ENCODE results near the gene GCHFR.

Gene GCHFR

DNA sequence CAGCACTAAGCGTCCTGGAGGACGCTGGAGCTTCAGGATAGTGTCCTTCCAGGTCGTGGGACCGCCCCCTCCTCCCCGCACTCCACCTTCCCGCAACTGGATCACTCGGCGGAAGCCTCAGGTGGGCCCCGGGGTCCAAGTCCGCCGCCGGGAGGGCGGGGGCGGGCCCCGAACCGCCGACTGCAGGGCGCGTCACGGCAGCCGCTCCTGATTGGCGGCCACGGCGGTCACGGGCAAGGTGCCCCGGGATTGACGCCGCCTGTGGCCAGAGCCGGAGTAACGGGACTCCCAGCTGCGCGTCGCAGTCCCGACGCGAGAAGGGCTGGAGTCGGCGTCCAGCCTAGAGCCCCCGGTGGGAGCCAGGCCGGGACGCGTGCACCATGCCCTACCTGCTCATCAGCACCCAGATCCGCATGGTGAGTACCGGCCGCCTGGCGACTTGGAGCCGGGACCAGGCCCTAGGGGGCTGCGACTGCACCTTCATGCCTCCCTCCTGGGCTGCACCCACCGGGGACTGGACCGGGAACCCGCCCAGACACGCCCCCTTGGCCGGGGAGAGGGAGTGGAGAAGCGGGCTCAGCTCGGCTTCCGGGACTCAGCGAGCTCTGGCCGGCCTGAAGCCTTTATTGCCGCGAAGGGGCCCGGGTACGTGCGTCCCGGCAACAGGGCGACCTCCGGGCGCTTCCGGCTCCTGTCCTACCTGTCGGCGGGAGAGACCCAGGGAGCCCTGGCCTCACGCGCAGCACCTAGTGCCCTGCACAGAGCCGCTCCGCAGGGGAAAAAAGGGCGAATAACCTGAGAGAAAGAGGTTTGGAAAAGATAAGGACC, at the start of gene GCHFR:
TSS of gene GCHFR (plus strand) at position 268 of the 828 bp plus-strand sequence. CDS start at position 381, 113 bp downstream.
- DNase-seq, result peak; percentile 40

DNA sequence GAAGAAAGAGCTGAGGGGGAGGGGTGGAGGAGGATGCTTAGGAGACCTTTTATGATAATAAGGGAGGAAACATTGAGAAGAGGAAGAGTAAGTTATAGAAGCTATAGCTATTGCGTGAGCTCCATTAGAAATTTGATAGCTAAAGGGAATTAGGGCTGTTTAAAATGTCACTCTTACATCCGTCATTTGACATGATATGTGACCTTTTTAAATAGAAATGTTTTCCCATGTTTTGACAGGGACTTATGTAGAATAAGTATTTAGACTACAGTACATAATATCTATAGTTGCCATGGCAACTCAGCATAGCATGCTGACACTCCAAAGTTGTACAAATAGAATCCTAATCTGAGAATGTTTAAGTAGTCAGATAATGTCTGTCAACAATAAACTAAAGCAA, 49.7 kb upstream of the GCHFR start:
- no peak for DNase-seq

DNA sequence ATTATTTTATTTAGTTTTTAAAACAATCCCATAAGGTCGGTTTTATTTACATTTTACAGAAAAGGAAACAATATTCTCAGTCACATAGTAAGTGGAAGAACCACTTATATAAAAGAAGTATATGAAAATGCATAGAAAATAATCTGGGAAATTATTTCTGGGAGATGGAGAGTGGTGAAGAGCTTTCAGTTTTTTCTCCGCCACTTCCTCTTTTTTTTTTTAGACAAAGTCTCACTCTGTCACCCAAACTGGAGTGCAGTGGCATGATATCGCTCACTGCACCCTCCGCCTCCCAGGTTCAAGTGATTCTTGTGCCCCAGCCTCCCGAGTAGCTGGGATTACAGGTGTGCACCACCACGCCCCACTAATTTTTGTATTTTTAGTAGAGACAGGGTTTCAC, 47.7 kb upstream of the GCHFR start:
- DNase-seq, result no peak

DNA sequence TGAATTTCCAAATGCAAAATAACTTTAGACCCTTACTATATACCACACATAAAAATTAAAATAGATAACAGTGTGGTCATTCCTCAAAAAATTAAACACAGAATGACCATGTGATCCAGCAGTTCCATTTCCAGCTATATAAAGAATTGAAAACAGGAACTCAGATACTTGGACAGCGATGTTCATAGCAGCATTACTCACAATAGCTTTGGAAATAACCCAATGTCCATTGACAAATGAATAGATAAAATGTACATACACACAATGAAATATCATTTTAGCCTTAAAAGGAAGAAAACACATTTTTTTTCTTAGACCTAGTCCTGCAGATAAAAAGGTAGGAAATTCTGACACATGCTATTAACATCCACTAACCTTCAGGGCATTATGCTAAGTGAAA, 42.2 kb upstream of the GCHFR start:
- no peak for DNase-seq

DNA sequence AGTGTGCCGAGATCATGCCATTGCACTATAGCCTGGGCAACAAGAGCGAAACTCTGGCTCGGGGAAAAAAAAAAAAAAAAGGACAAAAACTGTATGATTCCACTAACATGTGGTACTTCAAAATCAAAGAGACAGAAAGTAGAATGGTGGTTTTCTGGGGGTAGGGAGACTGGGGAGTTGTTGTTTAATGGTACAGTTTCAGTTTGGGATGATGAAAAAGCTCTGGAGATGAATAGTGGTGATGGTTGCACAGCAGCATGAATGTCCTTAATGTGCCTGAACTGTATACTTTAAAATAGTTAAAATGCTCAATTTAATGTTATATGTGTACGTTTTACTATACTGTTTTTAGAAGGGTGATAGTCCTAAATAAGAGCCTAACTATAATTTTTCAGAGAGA, 41.5 kb upstream of the GCHFR start:
- DNase-seq, result no peak

DNA sequence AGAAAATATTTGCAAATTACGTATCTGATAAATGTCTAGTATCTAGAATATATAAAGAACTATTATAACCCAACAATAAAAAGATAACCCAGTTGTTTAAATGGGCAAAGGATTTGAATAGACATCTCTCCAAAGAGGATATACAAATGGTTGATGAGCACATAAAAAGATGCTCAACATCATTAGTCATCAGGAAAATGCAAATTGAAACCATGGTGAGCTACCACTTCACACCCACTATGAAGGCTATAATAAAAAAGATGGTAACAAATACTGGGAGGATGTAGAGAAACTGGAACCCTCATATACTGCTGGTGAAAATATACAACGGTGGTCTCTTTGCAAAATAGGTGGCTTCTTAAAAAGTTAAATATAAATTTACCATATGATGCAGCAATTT, 40.9 kb upstream of the GCHFR start:
- no peak for DNase-seq

DNA sequence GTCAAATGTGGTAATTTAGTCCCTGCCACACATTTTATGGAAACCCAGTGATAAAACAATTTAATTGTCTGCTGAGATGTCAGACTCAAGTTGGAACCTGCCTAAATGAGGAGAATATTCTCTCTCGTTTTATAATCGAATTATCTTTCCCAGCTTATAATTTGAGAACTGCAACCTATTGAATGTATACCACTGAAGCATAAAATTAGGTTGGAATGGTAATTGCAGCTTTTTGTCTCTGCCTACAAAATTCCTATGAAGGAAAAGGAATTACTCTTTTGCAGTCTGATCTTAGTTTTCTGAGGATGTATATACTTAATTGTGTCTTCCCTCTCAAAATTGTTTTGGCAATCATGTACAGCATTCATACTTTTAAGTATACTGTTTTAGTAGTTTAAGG, 39.9 kb upstream of the GCHFR start:
- DNase-seq, result no peak

DNA sequence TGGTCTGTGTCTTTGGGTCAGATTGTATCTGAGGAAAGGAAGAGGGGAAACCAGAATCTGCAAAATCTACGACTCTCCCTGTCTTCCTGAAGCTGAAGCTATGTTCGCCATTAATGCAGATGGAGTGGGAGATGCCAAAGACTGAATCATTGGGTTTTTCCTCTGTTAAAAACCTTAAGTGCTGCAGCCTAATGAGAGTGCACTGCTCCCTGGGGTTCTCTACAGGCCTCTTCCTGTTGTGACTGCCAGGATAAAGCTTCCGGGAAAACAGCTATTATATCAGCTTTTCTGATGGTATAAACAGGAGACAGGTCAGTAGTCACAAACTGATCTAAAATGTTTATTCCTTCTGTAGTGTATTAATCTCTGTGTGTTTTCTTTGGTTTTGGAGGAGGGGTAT, 32.8 kb upstream of the GCHFR start:
- DNase-seq, result no peak

DNA sequence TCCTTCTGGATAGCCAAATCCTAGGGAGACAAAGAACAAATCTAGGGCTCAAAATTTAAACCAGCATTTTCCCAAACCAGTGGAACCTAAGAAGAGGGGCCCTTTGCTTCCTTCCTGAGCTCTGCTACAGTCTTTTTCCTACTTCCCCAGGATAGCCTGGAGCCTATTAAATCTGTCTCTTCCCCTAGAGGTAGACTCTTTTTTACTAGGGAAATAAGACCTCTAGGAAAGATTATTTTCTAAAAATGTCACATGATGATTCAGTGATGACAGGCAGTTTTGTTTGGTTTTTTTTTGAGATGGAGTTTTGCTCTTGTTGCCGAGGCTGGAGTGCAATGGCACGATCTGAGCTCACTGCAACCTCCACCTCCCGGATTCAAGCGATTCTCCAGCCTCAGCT, 27.3 kb upstream of the GCHFR start:
- DNase-seq, result no peak

DNA sequence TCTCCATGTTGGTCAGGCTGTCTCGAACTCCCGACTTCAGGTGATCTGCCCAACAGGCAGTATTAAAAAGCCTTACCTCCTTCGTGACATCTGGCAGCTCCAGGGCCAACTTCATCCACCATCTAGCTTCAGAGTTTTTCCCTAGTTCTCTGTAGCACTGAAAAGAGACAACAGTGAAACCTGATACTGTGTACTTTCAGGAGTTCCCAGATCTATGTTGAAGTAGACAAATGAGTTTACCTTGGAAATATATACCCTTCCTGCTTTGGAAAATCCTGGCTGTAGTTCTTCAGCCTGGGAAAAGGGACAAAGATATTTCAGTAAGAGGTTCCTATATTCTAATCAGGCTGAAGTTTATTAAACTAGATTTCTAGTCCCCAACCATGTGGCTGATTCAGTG, 26.8 kb upstream of the GCHFR start:
- peak; percentile 12 for DNase-seq

DNA sequence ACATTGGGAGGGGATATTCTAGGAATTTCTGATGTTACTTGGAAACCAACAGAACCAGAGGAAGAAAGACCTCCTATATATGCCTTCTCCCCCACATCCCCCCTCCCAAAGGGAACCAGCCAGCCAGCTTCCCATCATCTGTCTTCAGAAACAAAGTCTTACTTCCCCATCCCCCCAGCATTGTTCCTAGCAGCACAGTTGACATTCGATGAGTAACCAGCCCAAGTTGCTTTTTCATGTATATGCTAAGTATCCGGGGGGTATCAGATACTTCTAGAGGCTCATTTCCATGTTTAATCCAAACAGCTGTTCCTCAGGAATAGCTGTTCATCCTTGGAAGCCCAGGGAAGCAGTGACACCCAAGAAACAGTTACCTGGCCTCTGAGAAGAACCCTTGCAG, 24.8 kb upstream of the GCHFR start:
- no peak for DNase-seq

DNA sequence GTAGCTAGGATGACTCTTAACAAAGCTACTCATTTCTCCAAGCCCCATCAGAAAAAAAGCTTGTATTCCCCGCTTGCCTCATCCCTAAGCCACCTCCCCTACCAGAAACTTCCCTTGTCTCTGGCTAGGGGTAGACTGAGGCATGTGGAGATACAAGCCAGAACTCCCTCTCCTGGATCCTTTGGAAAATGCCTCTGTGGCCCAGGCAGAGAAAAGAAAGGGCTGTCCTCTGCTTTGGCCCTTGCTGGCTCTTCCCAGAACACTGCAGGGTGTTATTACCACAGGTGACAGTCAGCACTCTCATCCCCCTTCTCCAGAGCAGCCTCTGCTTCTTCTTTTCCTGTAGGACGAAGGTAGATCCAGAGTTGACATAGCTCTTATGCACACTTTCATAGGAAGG, 24.0 kb upstream of the GCHFR start:
- no peak for DNase-seq

DNA sequence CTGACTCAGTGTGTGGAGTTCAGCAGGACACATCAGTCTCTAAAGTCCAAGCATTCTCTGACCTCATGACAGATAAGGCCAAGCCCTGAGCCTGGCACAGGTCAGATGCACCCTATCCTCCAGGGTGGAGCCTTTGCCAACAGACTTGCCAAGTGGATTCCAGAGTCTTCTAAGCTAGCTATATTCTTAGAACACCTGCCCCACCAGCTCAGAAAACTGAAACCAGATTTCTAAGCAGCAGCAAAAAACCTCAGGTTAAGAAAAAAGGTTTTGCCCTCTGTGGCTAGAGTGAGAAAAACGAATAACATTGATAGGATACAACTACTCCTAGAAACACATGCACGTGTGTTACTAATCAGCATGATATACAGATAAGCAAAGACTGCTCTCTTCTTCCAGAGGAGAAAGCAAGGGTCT, 20.4 kb upstream of the GCHFR start:
- DNase-seq, result no peak

DNA sequence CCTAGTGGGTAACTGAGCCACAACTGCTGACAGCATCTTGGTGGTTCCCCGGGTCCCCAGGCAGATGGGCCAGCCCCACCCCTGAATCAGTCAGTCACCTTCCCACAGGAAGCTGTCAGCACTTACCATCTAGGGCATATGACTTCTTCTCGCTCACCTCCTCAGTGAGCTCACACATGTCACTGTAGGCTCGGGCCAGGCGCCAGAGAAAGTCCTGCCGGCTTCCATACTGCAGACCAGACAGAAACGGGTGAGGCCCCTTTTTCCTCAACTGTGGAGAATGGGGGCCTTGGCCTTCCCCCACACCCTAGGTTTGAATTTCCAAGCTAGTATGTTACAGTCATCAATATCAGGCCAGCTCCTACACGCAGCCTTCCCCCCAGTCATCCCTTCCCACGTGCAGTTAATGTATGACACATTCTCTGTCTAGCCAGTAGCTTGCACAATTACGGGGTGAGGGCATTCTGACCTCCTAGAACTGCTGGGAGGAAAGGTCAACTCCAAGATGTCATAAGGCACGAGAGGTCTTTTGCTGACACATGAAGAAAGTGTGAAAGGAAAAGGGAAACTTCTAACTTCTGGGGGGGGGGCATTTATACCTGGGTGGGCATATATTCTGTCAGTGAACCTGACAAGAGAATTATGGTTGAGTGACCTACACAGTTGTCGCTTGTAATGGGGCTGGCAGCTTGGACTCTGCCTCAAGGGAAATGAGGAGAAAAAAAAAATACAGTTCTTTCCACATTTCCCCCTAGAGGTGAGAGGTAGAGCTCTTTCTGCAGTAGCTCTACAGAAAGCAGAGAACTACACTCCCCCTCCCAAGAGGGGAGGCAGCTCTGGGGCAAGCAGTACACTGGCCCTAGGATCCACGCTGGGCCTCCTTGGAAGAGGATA, 19.7 kb upstream of the GCHFR start:
- no peak for DNase-seq

DNA sequence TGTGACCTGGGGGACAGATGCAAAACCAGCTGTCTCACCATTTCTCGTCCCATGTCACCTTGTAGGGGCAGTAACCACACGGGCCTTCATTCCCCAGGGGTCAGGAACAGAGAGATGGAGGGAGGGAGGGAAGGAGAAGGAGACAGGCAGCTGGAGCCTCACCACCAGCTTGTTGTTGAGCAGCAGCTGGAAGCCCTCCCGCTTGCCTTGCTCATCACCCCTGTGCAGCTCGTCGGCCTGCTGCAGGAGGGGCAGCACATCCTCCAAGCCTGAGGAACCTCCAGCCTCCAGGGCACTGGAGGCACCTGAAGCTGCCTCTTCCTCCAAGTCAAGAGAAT, 19.1 kb upstream of the GCHFR start:
- DNase-seq, result no peak

DNA sequence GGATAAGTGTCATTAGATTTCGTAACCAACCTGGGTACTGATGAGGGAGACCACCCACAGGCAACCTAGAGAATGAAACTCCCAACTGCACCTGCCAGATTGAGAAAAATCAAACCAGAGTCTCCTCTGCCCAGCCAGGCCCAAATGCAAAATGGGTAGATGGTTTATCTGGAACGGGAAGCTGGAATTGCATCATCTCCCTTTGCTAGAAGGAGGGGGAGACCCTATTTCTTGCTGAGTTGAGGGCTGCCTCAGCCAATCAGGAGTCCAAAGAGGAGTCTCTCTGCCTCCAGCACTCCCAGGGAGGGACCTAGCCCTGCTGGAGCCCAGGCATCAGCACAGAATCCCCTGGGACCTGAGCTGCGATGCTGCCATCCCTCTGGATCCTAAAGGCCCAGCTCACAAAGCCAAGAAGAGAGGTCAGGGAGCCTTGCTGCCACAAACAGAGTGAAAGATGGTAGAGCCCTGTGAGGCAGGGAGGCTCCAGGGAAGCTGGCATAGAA, 16.9 kb upstream of the GCHFR start:
- DNase-seq, result no peak

DNA sequence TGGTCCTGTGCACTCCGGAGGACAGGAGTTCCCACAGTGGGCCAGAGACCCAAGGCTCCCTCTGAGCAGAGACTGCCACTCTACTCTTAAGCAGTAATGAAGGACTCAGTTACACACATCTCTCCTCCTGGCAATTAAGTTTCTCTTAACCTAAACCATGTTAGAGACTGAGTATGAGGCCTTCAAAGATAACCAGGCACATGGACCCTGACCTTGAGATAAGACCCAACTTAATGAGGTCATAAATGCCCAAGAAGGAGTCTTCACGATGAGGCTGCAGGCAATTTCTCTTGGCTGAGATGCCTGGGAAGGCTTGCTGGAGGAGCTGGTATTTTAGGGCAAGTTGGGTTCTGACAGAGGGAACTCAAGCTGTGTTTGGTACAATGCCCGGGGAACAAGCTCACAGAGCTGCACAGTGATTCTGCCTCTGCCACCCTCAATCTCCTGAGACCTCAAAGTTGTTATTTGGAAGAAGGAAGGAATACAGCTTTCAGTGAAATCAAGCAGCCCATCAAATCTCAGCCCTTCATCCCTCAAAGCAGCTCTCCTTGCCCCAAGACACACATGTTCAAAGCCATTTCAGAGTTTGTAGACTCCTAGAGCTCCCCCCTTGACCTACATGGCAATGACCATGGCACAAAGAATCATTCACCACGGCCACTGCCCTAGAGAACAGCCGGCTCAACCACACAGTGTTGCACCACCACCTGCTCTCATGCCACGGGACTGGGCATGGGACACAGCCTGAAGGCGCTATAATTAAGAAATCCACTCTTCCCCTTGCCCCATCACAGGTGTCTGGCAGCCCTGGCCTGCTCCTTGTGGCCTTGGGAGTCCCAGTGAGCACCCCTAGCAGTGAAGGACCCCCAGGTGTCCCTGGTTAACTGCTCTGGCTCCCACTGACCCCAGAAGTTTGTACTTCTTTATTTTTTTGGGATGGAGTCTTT, 15.9 kb upstream of the GCHFR start:
- no peak for DNase-seq

DNA sequence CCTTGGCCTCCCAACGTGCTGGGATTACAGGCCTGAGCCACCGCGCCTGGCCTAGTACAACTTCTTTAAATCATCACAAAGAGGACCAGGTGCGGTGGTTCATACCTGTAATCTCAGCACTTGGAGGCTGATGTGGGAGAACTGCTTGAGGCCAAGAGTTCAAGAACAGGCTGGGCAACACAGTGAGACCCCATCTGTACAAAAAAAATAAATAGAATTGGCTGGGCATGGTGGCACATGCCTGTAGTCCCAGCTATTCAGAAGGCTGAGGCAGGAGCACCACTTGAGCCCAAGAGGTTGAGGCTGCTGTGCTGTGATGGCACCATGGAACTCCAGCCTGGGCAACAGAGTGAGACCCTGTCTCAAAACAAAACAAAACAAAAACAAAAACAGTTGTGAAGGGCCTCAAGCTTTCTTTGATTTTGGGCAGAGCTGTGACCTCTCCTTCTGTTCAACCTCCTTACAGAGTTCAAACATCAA, 14.7 kb upstream of the GCHFR start:
- DNase-seq, result no peak

DNA sequence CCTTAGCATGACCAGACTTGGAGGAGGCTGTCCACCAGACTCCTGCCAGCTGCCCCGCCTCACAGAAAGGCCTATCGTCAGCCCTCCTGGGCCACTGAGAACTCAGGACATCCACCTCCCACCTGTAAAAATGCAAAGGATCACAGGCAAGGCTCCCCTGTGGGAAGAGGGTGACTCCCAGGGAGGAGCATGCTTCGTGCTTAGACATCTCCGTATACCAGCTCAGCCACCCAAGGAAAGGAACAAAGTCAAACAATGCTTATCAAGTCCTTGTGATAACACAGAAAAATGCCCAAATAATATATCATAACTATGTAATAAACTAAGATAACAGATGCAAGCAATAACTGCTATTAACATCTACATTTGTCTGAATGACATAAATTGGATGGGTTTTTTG, 13.0 kb upstream of the GCHFR start:
- DNase-seq, result no peak

DNA sequence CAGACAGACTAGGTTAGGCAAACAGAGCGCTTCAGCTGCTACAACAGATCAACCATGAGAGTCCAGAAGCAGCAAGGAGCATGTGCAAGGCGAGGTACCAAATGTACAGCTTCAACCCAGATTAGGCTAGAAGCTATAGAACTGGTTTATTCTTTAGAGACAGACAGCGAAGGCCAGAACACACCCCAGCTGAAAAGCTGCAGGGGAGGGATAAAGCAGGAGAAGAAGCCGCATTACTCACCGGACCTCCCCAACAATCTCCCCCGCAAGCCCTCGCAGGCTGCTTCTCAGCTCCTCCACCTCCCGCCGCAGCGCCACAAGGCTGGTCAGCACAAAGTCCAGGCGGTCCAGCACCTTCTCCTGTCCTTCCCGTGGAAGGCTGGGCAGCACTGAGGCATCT, 12.1 kb upstream of the GCHFR start:
- no peak for DNase-seq

DNA sequence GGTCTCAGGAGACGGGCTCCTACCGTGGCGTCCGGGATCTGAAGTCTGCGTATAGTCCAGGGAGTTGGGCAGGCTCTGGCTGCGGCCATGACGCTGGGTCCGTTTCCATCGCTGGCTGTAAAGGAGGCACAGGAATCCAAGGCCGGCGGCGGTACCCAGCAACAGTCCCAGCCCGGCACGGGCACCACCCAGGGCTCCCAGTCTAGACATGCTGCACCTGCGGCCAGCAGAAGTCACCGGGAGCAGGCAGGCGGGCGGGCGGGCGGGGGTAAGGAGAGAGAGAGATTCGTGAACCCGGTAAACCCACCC, 9.3 kb upstream of the GCHFR start:
- DNase-seq, result no peak

DNA sequence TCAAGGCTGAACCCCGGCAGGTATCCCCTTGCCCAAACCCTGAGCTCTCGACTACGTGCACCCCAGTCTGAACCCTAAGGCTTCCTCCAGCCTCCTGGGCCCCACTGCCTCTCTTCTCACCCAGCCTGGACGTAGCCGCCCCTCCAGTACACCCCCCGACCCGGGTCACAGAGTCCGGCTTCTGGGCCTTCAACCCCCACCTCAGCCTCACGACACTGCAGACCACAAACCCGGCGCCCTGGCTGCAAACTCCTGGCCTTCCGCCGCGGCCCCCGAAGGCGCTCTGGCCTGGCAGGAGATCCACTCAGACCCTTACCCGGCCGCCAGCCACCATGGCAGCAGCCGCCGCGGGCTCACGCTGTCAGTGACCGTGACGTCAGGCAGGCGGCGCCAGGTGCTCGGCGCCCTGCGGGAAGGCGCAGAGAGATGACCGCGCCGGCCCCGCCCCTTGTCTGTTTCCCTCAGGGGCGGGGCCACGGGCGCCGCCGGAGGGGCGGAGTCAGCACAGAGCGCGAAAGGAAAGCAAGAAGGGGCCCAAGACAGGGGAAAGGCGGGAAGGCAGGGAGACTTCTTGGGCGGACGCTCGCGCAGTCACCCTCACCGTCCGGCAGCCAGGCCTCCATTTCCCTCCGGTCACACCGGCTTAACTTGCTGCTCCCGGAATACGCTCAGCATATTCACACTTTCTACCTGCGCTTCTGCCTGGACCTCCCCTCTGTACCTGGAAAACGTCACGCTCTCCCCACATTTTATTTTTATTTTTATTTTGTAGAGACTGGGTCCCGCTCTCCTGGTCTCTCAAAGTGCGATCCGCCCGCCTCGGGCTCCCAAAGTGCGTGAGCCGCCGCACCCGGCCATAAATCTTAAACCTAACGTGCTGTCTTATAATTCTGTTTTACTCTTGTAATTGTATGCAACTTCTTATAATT, 8.7 kb upstream of the GCHFR start, which contains the start of gene RMDN3:
TSS of gene RMDN3 (minus strand) at position 372 of the 929 bp plus-strand sequence. CDS start 471 bp downstream, outside the sequence.
- DNase-seq, result peak; percentile 52
